SK-N-SH (cell line): Measurements from ENCODE around the gene TJP3. TPM values are rescaled to one million over a fixed set of nuclear protein-coding genes. Genes with fewer than 3 reads are reported as not detected.

Source experiments
- CTCF ChIA-PET: fragments of 300-600, 350-600 bp; formaldehyde crosslinking; extraction: SDS; loops from one replicate; lab custom pipeline; 2021; lab: Yijun Ruan, JAX
- POLR2A ChIA-PET: fragments of 350-600 bp; sonication (Branson Sonifier 250); formaldehyde crosslinking; extraction: SDS; loops from one replicate; lab custom pipeline; 2020; ENCODE audit warnings: antibody characterized with exemption, inconsistent platforms; lab: Yijun Ruan, JAX
- DNase-seq: peaks from one replicate; pipeline ENCODE4 v3.0.0; 2012
- H2AFZ ChIP-seq: fragments of 200-600 bp; sonication (generic); 2 replicates; pipeline ENCODE4 v1.8.1; 2016; ENCODE audit warnings: antibody characterized with exemption, mild to moderate bottlenecking, low read depth
- H3F3A ChIP-seq: fragments of 200-600 bp; sonication (generic); replicated peaks from 2 replicates; pipeline ENCODE3; 2016; ENCODE audit warnings: antibody characterized with exemption, mild to moderate bottlenecking; ENCODE audit not compliant: insufficient read depth
- H3K27ac ChIP-seq, 2 experiments: fragments of 200-500 bp in 1 of 2; fragments of 200-600 bp in 1 of 2; sonication (Bioruptor generic) in 1 of 2; sonication (generic), shearing (Covaris generic) in 1 of 2; 2 replicates each; pipeline versions ENCODE4 v1.5.1 to v1.6.1; 2014 to 2016; ENCODE audit warnings: low read depth in 2 of 2, inconsistent platforms in 1 of 2, low read length in 1 of 2, mild to moderate bottlenecking in 1 of 2, mixed read lengths in 1 of 2
- H3K27me3 ChIP-seq: fragments of 200-600 bp; sonication (generic), shearing (Covaris generic); 2 replicates; pipeline ENCODE4 v1.6.1; 2016; ENCODE audit warnings: mixed run types; ENCODE audit not compliant: insufficient read depth
- H3K36me3 ChIP-seq, 2 experiments: fragments of 200-500 bp in 1 of 2; fragments of 200-600 bp in 1 of 2; sonication (Bioruptor generic) in 1 of 2; sonication (generic) in 1 of 2; replicated peaks in 1 of 2; 2 replicates each; pipeline versions ENCODE3 to v1.5.1; 2014 to 2016; ENCODE audit warnings: low read length in 1 of 2, mild to moderate bottlenecking in 1 of 2; ENCODE audit not compliant: insufficient read depth in 2 of 2, control insufficient read depth in 1 of 2
- H3K4me1 ChIP-seq, 2 experiments: fragments of 200-500 bp in 1 of 2; fragments of 200-600 bp in 1 of 2; sonication (Bioruptor generic) in 1 of 2; sonication (generic), shearing (Covaris generic) in 1 of 2; 2 replicates each; pipeline versions ENCODE4 v1.5.1 to v1.6.1; 2014 to 2016; ENCODE audit warnings: low read depth in 1 of 2, low read length in 1 of 2, mixed run types in 1 of 2; ENCODE audit not compliant: insufficient read depth in 2 of 2, control insufficient read depth in 1 of 2
- H3K4me2 ChIP-seq: fragments of 200-600 bp; sonication (generic), shearing (Covaris generic); 2 replicates; pipeline ENCODE4 v1.6.1; 2017; ENCODE audit warnings: mixed run types
- H3K4me3 ChIP-seq, 2 experiments: fragments of 200-500 bp in 1 of 2; fragments of 200-600 bp in 1 of 2; sonication (Bioruptor generic) in 1 of 2; sonication (generic), shearing (Covaris generic) in 1 of 2; 2 replicates each; pipeline versions ENCODE4 v1.5.1 to v1.8.1; 2014 to 2016; ENCODE audit warnings: low read depth in 2 of 2, inconsistent platforms in 1 of 2, low read length in 1 of 2, mild to moderate bottlenecking in 1 of 2, mixed read lengths in 1 of 2, moderate library complexity in 1 of 2
- H3K79me2 ChIP-seq: fragments of 200-600 bp; sonication (generic); 2 replicates; pipeline ENCODE4 v1.8.1; 2017; ENCODE audit warnings: mild to moderate bottlenecking; ENCODE audit not compliant: insufficient read depth
- H3K9ac ChIP-seq: fragments of 200-600 bp; sonication (generic); 2 replicates; pipeline ENCODE4 v1.6.1; 2017; ENCODE audit warnings: mixed run types
- H3K9me2 ChIP-seq: fragments of 200-600 bp; sonication (generic); 2 replicates; pipeline ENCODE4 v1.6.1; 2017; ENCODE audit warnings: mixed run types
- H3K9me3 ChIP-seq: fragments of 200-600 bp; sonication (generic); 2 replicates; pipeline ENCODE4 v1.6.1; 2017; ENCODE audit warnings: mixed run types, mild to moderate bottlenecking, moderate library complexity
- H4K20me1 ChIP-seq: fragments of 200-600 bp; sonication (generic); 2 replicates; pipeline ENCODE4 v1.6.1; 2017; ENCODE audit warnings: mild to moderate bottlenecking, mixed run types; ENCODE audit not compliant: insufficient read depth
- CHD2 ChIP-seq: fragments of 150-350 bp; IDR thresholded peaks from 2 replicates; pipeline ENCODE4 v1.6.1; 2018; ENCODE audit warnings: low read length; ENCODE audit not compliant: partially characterized antibody
- ELF1 ChIP-seq: IDR thresholded peaks from 2 replicates; pipeline ENCODE4 v1.4.0; 2012
- EP300 ChIP-seq, 2 experiments: IDR thresholded peaks; 2 replicates each; pipeline versions ENCODE4 v1.4.0 to v1.6.1; 2012; ENCODE audit warnings: borderline replicate concordance in 1 of 2, low read depth in 1 of 2, low read length in 1 of 2
- FOXM1 ChIP-seq: IDR thresholded peaks from 2 replicates; pipeline ENCODE4 v1.4.0; 2012; ENCODE audit warnings: low read depth, mild to moderate bottlenecking
- GABPA ChIP-seq: IDR thresholded peaks from 2 replicates; pipeline ENCODE4 v1.4.0; 2012; ENCODE audit warnings: low read depth, mild to moderate bottlenecking
- MXI1 ChIP-seq: IDR thresholded peaks from 2 replicates; pipeline ENCODE4 v1.6.1; 2012; ENCODE audit warnings: mild to moderate bottlenecking, low read depth, low read length, improper control_type of control experiment
- RCOR1 ChIP-seq: fragments of 150-350 bp; IDR thresholded peaks from 2 replicates; pipeline ENCODE4 v1.6.1; 2017; ENCODE audit warnings: antibody characterized with exemption, low read length
- RFX5 ChIP-seq: IDR thresholded peaks from 2 replicates; pipeline ENCODE4 v1.6.1; 2012; ENCODE audit warnings: mild to moderate bottlenecking, improper control_type of control experiment, low read length
- SMC3 ChIP-seq: IDR thresholded peaks from 2 replicates; pipeline ENCODE4 v1.6.1; 2012; ENCODE audit warnings: low read depth, low read length, improper control_type of control experiment
- TCF12 ChIP-seq: IDR thresholded peaks from 2 replicates; pipeline ENCODE4 v1.4.0; 2012
- USF1 ChIP-seq: IDR thresholded peaks from 2 replicates; pipeline ENCODE4 v1.4.0; 2012; ENCODE audit warnings: low read depth, borderline replicate concordance
- USF2 ChIP-seq: fragments of 150-350 bp; IDR thresholded peaks from 2 replicates; pipeline ENCODE4 v1.6.1; 2017; ENCODE audit warnings: antibody characterized with exemption, low read length, low read depth, borderline replicate concordance
- ZBTB33 ChIP-seq: IDR thresholded peaks from 2 replicates; pipeline ENCODE4 v1.4.0; 2012; ENCODE audit warnings: low read depth, borderline replicate concordance
- WGBS: methylation state at CpG from one replicate; pipeline ENCODE4 v1.1.6; 2017; ENCODE audit warnings: low lambda C conversion rate; 5-methylcytosine and 5-hydroxymethylcytosine counted together
- polyA plus RNA-seq, 3 experiments: library from polyadenylated mRNA; depleted of rRNA; stranded (reverse); fragments of >200 nt; gene quantifications; 2 replicates each; pipeline ENCODE4 v1.2.3, GENCODE V29; 2012

Gene TJP3
- polyA plus RNA-seq, 1 of the 3 experiments (the other 2 are of a cell fraction), result 0.36 TPM

GRCh38 chr19:3771000-3771905 lies 63.1 kb downstream of the TJP3 start (continued):
- TF ChIP-seq USF2, result no peak
- no peak for TF ChIP-seq TCF12
- no peak for TF ChIP-seq FOXM1
- no peak for TF ChIP-seq CHD2
- no peak for TF ChIP-seq GABPA

GRCh38 chr19:3771906-3772455 lies 63.8 kb downstream of the TJP3 start, which contains the start of gene RAX2:
Gene RAX2 (minus strand): TSS chr19:3772228. CDS start chr19:3771742, 486 bp downstream.
- no peaks in the 10 kb centered on the region for H3K9me3 ChIP-seq
- TF ChIP-seq EP300 (IDR thresholded peaks at IDR 0.05; ENCODE audit: borderline replicate concordance in 1 of 2, low read depth in 1 of 2, low read length in 1 of 2) (no peak), MXI1 (no peak), CHD2 (no peak), USF1 (no peak), RFX5 (no peak)
- peak; percentile 36 for DNase-seq
- no peaks in the 10 kb centered on the region for H3K9me2 ChIP-seq
- H3K9ac ChIP-seq, result no peak within 1 kb of the TSS
- H3F3A ChIP-seq, result no peaks in the 10 kb centered on the region
- 0 out of 2 replicates have a peak, but pooled peaks cover under 1% of the 10 kb centered on the region for H3K27me3 ChIP-seq
- no peaks in the 10 kb centered on the region for H4K20me1 ChIP-seq
- H3K27ac ChIP-seq, result no peak within 1 kb of the TSS
- POLR2A ChIA-PET, result no interaction called here
- WGBS, result 44% methylated on average over 14 of the region's 23 CpGs
- CTCF ChIA-PET, result interaction anchor here (1.2 to 1.5 kb wide), 3 partner anchors 10 to 50 kb away, joined by 4 to 5 read pairs (median 4); partner anchors contain the start of gene MRPL54
- peaks cover 0 to 9% of the 10 kb centered on the region in 2 experiments for H3K36me3 ChIP-seq
- no peak within 1 kb of the TSS for H2AFZ ChIP-seq
- H3K4me3 ChIP-seq, result no peak within 1 kb of the TSS
- no peaks in the 10 kb centered on the region for H3K79me2 ChIP-seq
- no peaks in the 10 kb centered on the region for H3K4me1 ChIP-seq
- no peak within 1 kb of the TSS for H3K4me2 ChIP-seq

GRCh38 chr19:3773814-3774515 lies 65.8 kb downstream of the TJP3 start:
- WGBS, result 71% methylated on average over 11 of the region's 12 CpGs
- no peak overlapping the region for H2AFZ ChIP-seq
- no peaks in the 10 kb centered on the region for H4K20me1 ChIP-seq
- no peaks in the 10 kb centered on the region for H3K36me3 ChIP-seq
- no peaks in the 10 kb centered on the region for H3K9me2 ChIP-seq
- no peak overlapping the region for H3K9ac ChIP-seq
- no peak for DNase-seq
- H3K4me3 ChIP-seq, result no peak overlapping the region
- no peaks in the 10 kb centered on the region for H3K4me1 ChIP-seq
- peaks cover 18% of the 10 kb centered on the region for H3K27me3 ChIP-seq
- H3K4me2 ChIP-seq, result no peak overlapping the region
- POLR2A ChIA-PET, result no interaction called here
- no peaks in the 10 kb centered on the region for H3K9me3 ChIP-seq
- H3F3A ChIP-seq, result no peaks in the 10 kb centered on the region
- H3K79me2 ChIP-seq, result no peaks in the 10 kb centered on the region
- no peak overlapping the region for H3K27ac ChIP-seq
- CTCF ChIA-PET, result no interaction called here
- no peak for TF ChIP-seq ZBTB33
- TF ChIP-seq SMC3, result no peak
- TF ChIP-seq EP300 (IDR thresholded peaks at IDR 0.05; ENCODE audit: borderline replicate concordance in 1 of 2, low read depth in 1 of 2, low read length in 1 of 2), result no peak
- TF ChIP-seq USF2, result no peak
- TF ChIP-seq GABPA, result no peak
- TF ChIP-seq USF1, result no peak
- no peak for TF ChIP-seq FOXM1
- TF ChIP-seq RCOR1, result no peak
- no peak for TF ChIP-seq ELF1
